Testis (tissue), 3 donors: ENCODE measurements around the gene KIF2C. TPM values are rescaled to one million over a fixed set of nuclear protein-coding genes. Genes with fewer than 3 reads are reported as not detected.
"Not testable (repeated sequence)": the region's sequence is repeated elsewhere in the genome, so short reads cannot be mapped to it uniquely, and the experiment has no call there.

ENCODE experiments used
- DNase-seq: peaks from one replicate; pipeline ENCODE4 v3.0.0-alpha.2; 2019
- H3K27ac ChIP-seq, 2 donors: fragments of 200-600 bp; sonication (generic); one replicate each; pipeline ENCODE4 v1.5.1; 2019
- H3K27me3 ChIP-seq: fragments of 200-600 bp; sonication (generic); one replicate; pipeline ENCODE4 v1.5.1; 2019
- H3K36me3 ChIP-seq: fragments of 200-600 bp; sonication (generic); one replicate; pipeline ENCODE4 v1.5.1; 2017; ENCODE audit warnings: low read depth; ENCODE audit errors: missing control alignments
- H3K4me1 ChIP-seq: fragments of 200-600 bp; sonication (generic); one replicate; pipeline ENCODE4 v1.5.1; 2019
- H3K4me3 ChIP-seq, 2 donors: fragments of 200-600 bp; sonication (generic); one replicate each; pipeline ENCODE4 v1.5.1; 2017 to 2019
- H3K9me3 ChIP-seq: fragments of 200-600 bp; sonication (generic); one replicate; pipeline ENCODE4 v1.5.1; 2017
- POLR2A ChIP-seq: fragments of 450-650 bp; IDR thresholded peaks from one replicate; pipeline ENCODE4 v1.6.1; 2017; ENCODE audit warnings: antibody characterized with exemption, mild to moderate bottlenecking, moderate library complexity
- WGBS, 2 donors: methylation state at CpG; one replicate each; pipeline ENCODE4 v1.1.5; 2018; 5-methylcytosine and 5-hydroxymethylcytosine counted together
- intact Hi-C: fragments of 100-400 bp; cut with DNase I; formaldehyde crosslinking; loops from one replicate; pipeline ENCODE4 v1.15.1; 2023; ENCODE audit warnings: low total_unique reads
- polyA plus RNA-seq: library from polyadenylated mRNA; stranded (reverse); fragments of 350-450 nt; fragmentation: Illumina TruSeq; extraction: RNeasy Lipid Tissue Mini Kit (QIAGEN cat#74804); gene quantifications from one replicate; pipeline ENCODE4 v1.2.3, GENCODE V29; 2014; ENCODE audit warnings: low read depth, low replicate concordance; ENCODE audit not compliant: insufficient read depth
- total RNA-seq, 2 donors: library from RNA; depleted of rRNA; stranded (reverse); fragments of >200 nt; gene quantifications; one replicate each; pipeline ENCODE4 v1.2.3, GENCODE V29; 2016
- TF ChIP-seq, protein P1 (sequence below), 3 experiments: fragments of 450-650 bp in 2 of 3; fragments of 200-600 bp in 1 of 3; sonication (generic) in 1 of 3; IDR thresholded peaks; one replicate each; pipeline ENCODE4 v1.5.1; 2016 to 2019; ENCODE audit warnings: antibody characterized with exemption in 3 of 3, mild to moderate bottlenecking in 2 of 3, moderate library complexity in 1 of 3

KIF2C gene
- total and polyA plus RNA-seq, 3 donors from 2014 or later, result 53.5 to 167 (median 130) TPM

DNA sequence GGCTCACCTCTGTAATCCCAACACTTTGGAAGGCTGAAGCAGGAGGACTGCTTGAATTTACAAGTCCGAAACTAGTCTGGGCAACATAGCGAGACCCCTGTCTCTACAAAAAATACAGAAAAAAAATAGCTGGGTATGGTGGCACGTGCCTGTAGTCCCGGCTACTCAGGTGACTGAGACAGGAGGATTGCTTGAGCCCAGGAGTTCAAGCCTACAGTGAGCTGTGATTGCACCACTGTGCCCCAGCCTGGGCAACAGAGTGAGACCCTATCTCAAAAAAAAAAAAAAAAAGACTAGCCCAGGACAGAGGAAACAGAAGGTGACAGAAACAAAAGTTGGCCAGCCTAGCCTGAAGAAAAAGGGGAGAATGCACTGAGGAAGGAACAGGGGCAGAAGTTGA lies 44.0 kb upstream of the KIF2C start:
- H3K27me3 ChIP-seq, result no peaks in the 10 kb centered on the region
- no peak overlapping the region for H3K4me3 ChIP-seq
- TF ChIP-seq, protein P1, sequence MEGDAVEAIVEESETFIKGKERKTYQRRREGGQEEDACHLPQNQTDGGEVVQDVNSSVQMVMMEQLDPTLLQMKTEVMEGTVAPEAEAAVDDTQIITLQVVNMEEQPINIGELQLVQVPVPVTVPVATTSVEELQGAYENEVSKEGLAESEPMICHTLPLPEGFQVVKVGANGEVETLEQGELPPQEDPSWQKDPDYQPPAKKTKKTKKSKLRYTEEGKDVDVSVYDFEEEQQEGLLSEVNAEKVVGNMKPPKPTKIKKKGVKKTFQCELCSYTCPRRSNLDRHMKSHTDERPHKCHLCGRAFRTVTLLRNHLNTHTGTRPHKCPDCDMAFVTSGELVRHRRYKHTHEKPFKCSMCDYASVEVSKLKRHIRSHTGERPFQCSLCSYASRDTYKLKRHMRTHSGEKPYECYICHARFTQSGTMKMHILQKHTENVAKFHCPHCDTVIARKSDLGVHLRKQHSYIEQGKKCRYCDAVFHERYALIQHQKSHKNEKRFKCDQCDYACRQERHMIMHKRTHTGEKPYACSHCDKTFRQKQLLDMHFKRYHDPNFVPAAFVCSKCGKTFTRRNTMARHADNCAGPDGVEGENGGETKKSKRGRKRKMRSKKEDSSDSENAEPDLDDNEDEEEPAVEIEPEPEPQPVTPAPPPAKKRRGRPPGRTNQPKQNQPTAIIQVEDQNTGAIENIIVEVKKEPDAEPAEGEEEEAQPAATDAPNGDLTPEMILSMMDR (IDR thresholded peaks at IDR 0.05), result no peak
- TF ChIP-seq POLR2A, result no peak
- DNase-seq, result no peak
- H3K27ac ChIP-seq, result no peak overlapping the region
- 87 to 93% methylated on average over 4 of the region's 4 CpGs for WGBS, 2 donors
- H3K36me3 ChIP-seq, result no peaks in the 10 kb centered on the region
- no peaks in the 10 kb centered on the region for H3K4me1 ChIP-seq
- H3K9me3 ChIP-seq, result no peaks in the 10 kb centered on the region
- intact Hi-C loops, result no loop called here

DNA sequence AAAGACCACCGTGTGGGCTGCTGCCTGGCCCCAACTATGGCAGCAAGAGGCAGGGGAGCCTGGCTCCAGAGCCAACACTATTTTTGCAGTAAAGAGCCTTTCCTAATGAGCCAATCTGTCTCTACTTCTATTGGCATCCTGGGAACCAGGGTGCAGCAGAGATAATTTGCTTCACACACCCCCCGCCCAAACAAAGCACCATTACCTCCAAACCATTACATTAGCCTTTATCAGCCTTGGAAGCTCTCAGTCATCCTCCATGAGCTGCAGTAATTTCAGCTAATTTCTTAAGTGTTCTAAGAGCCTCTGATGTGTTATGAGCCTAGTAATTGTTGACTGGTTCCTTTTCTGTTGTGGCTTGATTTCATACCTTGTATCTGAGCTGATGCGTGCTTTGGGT lies 43.5 kb upstream of the KIF2C start:
- Histone ChIP-seq H3K27ac (no peak overlapping the region), H3K36me3 (no peaks in the 10 kb centered on the region), H3K4me3 (no peak overlapping the region), H3K9me3 (no peaks in the 10 kb centered on the region), H3K4me1 (no peaks in the 10 kb centered on the region), H3K27me3 (no peaks in the 10 kb centered on the region)
- TF ChIP-seq, protein P1 (IDR thresholded peaks at IDR 0.05), result no peak
- no peak for TF ChIP-seq POLR2A
- intact Hi-C loops, result no loop called here
- DNase-seq, result no peak
- WGBS, 2 donors, result 79 to 88% methylated on average over 3 of the region's 3 CpGs

DNA sequence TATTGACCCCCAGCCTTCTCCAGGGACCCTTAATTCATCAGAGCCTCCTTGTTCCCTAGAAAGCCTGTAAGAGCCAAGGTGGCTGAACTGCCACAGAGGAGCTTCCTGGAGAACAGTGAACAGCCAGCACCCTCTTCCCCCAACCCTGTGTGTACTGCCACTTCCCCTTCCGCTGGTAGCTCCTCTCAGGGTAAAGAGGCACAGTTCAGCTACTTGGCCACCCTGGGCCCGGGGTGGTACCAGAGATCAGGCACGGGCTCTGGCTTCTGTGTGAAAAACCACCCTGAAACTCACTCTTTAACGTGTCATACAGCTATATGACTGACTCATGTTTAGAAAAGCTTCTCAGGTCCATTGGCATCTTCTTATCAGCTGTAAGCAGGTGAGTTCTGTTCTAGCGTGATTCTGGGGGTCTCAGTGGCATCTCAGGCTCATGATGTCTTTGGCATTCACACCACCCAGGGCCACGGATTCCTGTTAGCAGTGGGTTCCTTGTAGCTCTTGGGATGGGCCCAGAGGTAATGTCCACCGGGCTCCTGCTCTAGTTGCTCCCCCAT lies 42.8 kb upstream of the KIF2C start:
- Histone ChIP-seq H3K4me1 (no peaks in the 10 kb centered on the region), H3K27ac (no peak overlapping the region), H3K27me3 (no peaks in the 10 kb centered on the region), H3K4me3 (no peak overlapping the region), H3K9me3 (no peaks in the 10 kb centered on the region), H3K36me3 (no peaks in the 10 kb centered on the region)
- no peak for DNase-seq
- intact Hi-C loops, result no loop called here
- TF ChIP-seq, protein P1 (IDR thresholded peaks at IDR 0.05), result no peak
- TF ChIP-seq POLR2A, result no peak
- WGBS, 2 donors, result 77 to 88% methylated on average over 7 of the region's 7 CpGs

DNA sequence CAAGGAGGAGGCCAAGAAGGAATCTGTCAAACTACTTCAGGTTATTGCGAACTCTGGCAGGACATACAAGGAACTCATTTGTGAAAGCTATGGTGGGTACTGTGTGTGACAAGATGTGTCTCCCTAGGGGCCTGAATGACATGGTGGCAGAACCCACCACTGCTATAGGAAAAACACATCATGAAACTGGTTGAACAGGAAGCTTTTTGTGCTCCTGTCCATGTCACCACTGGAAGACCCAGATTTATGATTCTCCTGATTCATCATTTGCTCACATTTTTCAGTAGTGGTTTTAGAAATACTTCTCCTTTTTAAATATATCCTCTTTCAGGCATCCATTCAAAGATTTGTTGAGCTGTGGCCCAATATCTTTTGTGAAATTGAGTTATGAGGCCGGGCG lies 41.5 kb upstream of the KIF2C start:
- no peak overlapping the region for H3K4me3 ChIP-seq
- 91 to 98% methylated on average over 3 of the region's 3 CpGs for WGBS, 2 donors
- no peaks in the 10 kb centered on the region for H3K9me3 ChIP-seq
- TF ChIP-seq, protein P1 (IDR thresholded peaks at IDR 0.05), result no peak
- TF ChIP-seq POLR2A, result no peak
- DNase-seq, result no peak
- H3K27me3 ChIP-seq, result no peaks in the 10 kb centered on the region
- no peak overlapping the region for H3K27ac ChIP-seq
- H3K4me1 ChIP-seq, result no peaks in the 10 kb centered on the region
- H3K36me3 ChIP-seq, result no peaks in the 10 kb centered on the region
- intact Hi-C loops, result no loop called here

DNA sequence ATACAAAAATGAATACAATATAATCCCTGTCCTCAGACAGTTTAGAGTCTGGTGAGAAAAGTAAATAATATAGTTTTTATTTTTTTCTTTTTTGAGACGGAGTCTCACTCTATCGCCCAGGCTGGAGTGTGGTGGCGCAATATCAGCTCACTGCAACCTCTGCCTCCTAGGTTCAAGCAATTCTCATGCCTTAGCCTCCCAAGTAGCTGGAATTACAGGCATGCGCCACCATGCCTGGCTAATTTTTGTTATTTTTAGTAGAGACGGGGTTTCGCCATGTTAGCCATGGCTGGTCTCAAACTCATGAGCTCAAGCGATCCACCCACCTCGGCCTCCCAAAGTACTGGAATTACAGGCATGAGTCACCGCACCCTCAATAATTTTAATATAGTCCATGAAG lies 40.3 kb upstream of the KIF2C start:
- H3K27me3 ChIP-seq, H3K9me3 ChIP-seq, H3K27ac ChIP-seq, H3K36me3 ChIP-seq, DNase-seq, H3K4me1 ChIP-seq, intact Hi-C loops, H3K4me3 ChIP-seq: not testable (repeated sequence)
- WGBS, 2 donors, result 84 to 90% methylated on average over 9 of the region's 9 CpGs
